Measurements from ENCODE around the gene PNPLA6.

DNA sequence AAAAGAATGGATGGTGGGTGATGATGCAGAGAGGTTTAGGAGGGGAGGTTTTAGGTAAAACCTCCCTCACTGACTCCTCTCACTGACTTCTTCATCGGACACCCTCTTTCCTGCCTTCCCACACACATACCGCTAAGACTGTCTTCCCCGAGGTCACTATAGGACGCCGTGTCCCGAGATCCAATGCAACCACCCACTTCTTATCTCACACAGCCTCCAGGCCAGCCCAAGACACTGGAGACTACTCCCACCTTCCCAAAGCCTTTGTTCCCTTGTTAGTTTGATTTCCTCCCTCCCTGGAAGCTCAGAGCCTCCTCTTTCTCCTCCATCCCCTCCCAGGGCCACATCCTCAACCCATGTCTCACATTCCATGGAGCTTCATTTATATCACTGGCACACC lies 43.7 kb downstream of the PNPLA6 start:
- no peak for TF ChIP-seq CTCF (IDR thresholded peaks at IDR 0.05)
- TF ChIP-seq POLR2A (IDR thresholded peaks at IDR 0.05) = no peak
